ENCODE measurements around the gene KLF16.

Gene KLF16

DNA sequence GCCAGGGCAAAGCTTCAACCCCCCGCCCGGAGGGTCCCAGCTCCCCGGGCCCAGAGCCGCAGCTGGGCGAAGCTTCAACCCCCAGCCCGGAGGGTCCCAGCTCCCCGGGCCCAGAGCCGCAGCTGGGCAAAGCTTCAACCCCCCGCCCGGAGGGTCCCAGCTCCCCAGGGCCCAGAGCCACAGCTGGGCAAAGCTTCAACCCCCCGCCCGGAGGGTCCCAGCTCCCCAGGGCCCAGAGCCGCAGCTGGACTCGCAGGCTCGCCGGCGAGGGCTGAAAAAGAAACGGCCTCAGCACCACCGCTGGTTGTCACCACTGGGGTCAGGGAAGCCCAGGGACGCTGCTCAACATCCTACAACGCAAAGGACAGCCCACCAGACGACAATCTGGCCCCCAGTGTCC is 20.3 kb downstream of the KLF16 start:
- DNase-seq (ENCODE audit: low read depth in 2 of 2) = no peak

DNA sequence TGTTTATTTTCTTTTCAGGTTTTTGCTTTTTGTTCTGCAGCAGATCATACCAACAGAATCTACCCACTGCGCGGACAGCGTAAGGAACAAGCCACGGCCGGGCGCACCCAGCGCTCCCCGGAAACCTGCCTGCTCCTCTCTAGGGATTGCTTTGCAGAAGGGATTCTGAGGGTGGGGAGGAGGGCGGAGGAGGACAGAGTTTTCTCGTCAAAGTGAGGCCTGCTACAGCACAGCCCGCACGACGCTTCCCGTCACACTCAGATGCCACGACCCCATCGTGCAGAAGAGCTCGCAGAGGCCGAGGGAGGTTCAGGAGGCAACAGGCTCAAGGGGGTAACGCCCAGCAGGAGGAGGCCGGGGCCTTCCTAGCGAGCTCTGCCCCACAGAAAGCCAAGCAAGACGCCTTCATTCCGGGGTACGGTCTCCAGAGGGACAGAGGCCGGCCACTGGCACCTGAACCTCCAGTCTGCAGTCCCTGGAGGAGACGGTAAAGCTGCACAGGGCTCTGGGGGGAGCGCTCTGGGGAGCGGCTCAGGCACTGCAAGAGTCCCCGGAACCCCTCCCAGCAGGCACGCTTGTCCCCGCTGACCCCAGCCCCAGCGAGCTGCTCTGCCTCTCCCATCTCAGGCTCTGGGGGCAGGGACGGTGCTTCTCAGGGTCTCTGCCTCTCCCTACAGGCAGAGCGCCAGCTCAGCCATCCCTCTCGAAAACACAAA is 22.0 kb downstream of the KLF16 start:
- no peak for DNase-seq (ENCODE audit: low read depth in 2 of 2)

DNA sequence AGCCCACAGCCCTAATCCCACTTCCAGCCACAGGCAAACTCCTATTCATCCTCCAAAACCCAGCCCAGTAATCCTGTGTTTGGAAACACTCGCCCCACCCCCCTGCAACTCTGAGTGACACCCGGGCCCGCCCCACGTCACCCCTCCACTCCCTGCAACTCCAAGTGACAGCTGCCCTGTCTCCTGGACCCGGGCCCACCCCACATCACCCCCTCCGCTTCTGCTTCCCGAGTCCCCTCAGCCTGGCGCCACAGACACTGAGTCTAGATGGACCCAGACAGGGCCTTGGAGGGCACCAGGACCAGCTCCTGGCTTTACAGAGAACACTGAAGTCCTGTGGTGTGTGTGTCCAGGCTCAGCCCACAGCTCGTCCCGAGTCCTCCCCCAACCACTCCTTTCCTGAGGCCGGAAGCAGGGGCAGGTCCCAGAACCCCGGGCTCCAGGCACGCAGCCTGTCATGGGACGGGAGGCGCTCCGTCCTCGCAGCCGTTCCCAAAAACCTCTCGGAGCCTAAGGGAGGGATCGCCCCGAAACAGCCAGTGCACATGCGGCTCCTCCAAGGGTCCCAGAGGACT is 22.8 kb downstream of the KLF16 start:
- no peak for DNase-seq (ENCODE audit: low read depth in 2 of 2)

DNA sequence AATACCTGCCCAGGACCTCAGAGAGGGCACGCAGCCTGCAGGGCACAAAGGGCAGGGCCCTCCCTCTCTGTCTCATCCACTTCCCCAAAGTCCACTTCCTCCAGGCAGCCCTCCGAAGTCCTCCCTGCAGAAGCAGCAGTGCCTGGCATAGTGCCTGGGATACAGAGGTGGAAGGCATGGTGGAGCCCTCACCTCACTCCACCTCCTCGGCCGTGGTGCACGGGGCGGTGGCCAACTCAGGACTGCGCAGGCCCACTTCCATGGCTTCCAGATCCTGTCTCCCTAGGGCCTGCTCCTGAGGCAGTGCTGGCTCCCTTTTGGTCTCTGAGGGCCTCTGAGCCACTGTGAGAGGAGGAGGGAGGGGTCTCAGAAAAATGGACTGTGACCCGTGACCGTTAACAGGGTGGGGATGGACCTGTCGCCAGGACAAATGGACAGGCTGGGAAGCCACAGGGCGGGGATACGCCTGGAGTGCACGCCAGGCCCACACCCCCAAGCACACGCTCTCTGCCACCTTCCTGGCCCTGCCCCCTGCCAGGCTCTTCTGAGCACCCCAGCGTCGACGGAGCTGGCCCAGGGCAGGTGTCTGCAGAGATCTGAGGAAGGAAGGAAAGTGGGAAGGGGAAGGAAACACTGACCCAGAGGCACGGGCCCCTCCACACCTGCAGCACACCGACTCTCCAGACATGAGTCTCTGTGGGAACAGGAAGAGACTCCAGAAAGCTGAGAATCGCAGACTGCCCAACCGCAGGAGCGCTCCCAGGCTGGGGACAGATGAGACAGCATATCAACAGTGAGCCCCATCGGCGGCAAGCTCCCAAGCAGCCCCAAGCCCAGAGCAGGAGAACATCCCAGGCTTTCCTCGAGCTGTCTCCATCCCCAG is 23.5 kb downstream of the KLF16 start:
- DNase-seq (ENCODE audit: low read depth in 2 of 2) = no peak

DNA sequence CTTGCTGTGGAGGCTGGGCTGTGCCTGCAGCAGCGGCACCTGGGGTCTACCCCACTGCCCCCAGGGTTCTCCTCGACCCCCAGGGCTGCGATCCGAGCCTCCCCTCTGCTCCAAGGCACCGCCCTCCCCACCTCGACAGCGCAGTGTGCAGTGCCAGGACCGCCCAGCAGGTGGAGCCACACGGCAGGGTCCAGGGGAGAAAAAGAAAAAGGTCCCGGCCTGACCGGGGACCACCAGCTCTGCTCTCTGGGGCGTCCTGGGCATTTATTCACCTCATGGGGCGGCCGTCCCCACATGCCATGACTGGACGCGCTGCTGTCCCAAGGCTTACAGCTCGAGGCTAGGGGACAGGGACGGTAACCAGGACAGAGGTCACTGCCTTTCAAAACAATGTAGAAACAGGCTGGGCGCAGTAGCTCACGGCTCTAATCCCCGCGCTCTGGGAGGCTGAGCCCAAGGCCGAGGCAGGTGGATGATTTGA is 25.7 kb downstream of the KLF16 start:
- peak; percentile 49 to 55 for DNase-seq (ENCODE audit: low read depth in 2 of 2)

DNA sequence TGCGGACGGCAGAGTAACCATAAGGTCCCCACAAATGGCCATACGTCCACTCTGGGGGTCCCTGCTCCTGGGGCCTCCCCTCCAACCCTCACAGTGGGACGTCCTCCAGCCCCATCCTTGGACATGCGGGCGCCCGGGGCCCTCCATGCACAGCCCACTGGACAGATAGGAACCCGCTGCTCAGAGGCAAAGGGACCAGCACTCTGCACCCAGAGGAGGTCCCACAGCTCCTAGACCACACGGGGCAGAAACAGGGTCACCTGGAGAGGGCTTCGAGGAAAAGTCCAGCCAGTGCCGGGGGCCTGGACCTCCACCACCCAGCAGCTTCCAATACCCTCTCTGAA is 26.2 kb downstream of the KLF16 start:
- no peak for DNase-seq (ENCODE audit: low read depth in 2 of 2)

DNA sequence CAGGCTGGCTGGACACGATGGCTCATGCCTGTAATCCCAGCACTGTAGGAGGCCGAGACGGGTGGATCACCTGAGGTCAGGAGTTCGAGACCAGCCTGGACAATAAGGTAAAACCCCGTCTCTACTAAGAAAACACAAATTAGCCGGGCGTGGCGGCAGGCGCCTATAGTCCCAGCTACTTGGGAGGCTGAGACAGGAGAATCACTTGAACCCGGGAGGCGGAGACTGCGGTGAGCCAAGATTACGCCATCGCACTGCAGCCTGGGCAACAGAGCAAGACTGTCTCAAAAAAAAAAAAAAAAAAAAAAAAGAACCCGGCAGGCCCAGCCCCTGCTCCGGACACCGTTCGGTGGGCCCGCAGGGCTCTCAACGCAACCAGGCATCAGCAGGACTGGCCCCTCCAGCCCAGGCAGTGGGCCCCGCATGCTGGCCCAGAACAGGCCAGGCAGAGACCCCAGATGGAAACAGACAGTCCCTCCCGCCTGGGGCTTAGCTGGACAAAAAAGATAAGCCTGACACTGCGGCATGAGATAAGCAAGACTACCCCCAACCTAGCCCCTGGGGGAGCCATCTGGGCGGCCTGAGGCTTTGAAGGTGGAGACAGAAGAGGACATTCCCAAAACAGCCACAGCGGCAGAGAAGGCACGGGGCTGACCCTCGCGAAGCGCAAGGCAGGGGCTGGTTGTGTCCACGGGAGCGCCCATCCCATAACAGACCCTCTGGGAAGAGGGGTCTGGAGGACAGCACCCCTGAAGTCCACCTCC is 26.7 kb downstream of the KLF16 start:
- DNase-seq (ENCODE audit: low read depth in 2 of 2) = no peak

DNA sequence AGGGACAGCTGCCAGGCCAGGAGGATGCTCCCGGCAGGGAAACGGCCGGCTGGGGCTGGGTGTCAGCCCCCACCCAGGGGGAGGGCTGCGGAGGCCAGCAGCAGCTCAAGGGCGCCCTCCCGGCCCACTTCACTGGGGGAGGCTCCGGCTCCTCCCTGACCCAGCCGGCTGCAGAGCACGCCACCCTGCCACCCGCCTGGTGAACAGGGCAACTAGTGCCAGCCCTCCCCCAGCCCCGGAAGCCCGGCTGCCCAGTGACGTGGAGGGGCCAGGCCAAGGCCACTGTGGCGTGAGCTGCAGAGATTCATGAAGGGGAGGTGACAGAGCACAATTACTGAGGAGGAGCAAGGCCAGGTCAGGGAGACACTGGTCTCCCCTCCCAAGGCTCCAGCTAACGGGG is 29.8 kb downstream of the KLF16 start:
- no peak for DNase-seq (ENCODE audit: low read depth in 2 of 2)

DNA sequence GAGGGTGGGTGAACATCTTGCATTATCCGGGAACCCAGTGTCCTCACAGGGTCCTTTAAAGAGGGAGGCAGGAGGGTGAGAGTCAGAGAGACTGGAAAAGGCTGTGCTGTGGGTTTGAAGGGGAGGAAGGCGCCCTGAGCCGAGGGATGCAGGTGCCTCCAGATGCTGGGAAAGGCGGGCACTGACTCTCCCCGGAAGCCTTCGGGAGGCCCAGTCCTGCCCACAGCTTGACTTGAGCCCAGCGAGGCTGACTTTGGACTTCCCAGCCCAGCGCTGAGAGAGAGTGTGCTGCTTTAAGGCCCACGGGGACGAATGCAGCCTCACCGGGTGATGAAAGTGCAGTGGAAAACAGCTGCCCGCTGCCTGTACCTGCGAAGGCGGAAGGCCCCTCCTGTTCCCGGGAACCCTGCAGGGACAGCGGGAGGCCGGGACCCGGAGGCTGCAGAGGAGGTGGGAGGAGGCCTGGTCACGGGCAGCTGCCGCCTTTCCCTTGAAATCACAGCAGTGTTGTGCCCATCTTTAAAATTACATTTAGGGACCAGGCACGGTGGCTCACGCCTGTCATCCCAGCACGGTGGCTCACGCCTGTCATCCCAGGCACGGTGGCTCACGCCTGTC is 31.2 kb downstream of the KLF16 start:
- no peak for DNase-seq (ENCODE audit: low read depth in 2 of 2)

DNA sequence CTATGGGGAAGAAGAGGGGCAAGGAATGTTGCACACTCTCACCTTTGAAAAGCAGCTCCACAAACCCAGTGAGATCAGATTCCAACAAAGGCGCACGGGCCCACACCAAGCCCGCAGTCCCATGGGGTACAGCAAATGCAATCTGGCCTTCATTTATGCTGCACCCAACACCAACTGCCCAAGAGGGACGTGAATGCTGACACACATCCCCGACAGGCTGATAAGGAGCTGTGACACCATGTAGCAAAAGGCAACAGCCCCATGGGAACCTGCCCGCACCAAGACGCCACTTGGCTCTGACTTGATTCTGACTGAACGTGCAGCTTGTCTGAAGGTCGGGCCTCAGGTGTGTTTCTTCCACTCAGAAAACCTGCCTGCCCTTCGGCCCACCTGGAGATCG is 32.4 kb downstream of the KLF16 start:
- no peak for DNase-seq (ENCODE audit: low read depth in 2 of 2)

DNA sequence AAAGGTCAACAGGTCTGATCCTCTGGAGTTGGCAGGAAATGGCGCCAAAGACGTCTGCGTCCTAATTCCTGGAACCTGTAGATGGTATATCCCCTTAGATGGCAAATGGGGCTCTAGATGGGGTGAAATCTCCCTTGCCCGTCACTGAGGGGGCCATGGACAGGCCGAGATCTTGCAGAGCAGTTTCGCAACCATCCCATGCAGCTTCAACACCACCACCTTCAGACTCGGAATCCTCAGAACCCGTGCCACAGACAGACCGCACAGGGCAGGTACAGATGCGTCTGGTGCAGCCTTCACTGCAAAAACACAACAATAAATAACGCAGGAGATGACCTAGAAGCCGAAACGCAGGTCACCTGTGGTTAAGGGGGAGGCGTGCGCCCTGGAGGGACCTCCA is 32.8 kb downstream of the KLF16 start:
- no peak for DNase-seq (ENCODE audit: low read depth in 2 of 2)

DNA sequence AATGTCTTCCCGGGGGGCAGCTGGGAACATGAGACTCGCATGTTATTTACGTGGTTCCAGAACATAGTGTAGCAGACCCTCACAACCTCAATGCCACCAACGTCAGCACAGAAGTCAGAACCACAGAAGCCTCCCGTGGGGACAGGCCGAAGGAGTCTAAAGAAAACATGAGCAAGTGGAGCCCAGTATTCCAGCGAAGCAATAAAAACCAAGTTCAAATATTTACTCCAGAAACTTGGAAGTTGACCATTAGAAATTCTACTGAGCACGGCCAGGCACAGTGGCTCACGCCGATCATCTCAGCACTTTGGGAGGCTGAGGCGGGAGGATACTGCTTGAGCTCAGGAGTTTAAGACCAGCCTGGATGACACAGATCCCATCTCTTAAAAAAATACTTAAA is 33.4 kb downstream of the KLF16 start:
- no peak for DNase-seq (ENCODE audit: low read depth in 2 of 2)

DNA sequence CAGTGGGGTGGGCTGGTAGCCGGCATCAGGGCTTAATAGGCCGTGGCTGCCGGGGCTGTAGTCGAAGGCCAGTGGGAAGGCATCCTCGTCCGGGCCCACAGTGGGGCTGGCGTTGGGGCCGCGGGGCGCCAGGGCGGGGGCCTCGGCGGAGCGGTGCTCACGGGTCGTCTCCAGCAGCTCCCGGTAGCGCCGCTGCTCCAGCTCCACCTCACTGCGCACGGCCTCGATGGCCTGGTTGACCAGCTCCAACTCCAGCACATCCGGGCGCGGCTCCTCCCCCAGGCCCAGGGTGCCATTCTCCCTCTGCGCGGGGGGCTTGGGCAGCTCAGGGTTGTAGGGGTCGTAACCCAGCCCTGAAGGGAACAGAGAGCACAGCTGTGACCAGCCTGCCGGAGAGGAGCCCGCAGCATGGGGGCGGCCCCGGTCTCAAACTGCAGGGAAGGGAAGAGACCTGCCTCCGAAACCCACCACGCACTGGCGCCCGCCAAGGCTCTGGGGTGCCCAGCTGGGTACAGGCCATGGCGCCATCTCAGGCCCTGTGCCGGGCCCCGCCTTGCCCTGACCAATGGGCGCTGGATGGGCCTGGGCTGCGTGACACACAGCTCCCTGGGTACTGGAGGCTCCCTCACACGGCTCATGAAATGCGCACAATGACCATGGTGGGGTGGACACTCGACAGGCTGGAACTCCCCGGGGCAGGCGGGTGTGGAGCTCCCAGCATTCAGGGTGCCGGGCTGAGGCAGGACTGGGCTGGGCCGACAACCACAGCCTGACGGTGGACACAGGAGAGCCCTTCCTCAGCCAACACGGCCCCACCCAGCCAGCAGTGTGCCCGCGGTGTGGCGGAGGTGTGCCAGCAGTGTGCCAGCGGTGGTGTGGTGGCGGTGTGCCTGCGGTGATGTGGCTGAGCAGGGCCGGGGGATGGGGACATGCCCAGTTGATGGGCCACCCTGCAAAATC is 34.8 kb downstream of the KLF16 start:
- no peak for DNase-seq (ENCODE audit: low read depth in 2 of 2)

DNA sequence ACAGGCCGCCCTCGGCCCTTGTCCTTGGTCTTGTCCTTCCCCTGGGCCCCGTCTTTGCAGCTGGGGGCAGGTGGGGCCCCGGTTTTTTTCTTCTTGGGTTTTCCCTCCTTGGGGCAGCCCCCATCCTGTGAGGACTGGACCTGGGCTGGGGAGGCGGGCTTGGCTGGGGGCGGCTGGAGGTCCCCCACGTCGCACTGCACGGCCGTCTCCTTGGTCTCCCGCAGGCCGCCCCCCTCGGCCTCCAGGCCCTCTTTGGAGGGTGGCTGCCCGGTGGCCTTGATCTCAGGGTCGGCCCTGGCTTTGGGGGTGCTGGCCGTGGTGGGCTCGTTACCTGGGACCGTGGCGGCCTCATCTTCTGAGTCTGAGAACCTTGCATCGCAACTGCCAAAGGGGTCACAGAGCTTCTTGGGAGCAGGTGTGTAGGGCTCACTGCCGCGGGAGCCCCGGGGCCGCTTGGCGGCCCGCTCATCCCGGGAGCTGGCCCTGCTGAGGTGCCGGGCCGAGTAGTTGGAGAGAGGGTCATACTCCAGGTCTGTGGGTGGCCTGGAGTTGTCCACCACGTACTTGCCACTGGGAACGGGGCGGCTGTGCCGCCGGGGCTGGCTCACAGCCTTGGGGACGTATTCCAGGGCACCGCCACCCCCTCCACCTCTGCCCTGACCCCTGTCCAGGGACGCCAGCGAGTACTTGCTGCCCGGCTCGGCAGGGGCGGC is 35.7 kb downstream of the KLF16 start:
- no peak for DNase-seq (ENCODE audit: low read depth in 2 of 2)

DNA sequence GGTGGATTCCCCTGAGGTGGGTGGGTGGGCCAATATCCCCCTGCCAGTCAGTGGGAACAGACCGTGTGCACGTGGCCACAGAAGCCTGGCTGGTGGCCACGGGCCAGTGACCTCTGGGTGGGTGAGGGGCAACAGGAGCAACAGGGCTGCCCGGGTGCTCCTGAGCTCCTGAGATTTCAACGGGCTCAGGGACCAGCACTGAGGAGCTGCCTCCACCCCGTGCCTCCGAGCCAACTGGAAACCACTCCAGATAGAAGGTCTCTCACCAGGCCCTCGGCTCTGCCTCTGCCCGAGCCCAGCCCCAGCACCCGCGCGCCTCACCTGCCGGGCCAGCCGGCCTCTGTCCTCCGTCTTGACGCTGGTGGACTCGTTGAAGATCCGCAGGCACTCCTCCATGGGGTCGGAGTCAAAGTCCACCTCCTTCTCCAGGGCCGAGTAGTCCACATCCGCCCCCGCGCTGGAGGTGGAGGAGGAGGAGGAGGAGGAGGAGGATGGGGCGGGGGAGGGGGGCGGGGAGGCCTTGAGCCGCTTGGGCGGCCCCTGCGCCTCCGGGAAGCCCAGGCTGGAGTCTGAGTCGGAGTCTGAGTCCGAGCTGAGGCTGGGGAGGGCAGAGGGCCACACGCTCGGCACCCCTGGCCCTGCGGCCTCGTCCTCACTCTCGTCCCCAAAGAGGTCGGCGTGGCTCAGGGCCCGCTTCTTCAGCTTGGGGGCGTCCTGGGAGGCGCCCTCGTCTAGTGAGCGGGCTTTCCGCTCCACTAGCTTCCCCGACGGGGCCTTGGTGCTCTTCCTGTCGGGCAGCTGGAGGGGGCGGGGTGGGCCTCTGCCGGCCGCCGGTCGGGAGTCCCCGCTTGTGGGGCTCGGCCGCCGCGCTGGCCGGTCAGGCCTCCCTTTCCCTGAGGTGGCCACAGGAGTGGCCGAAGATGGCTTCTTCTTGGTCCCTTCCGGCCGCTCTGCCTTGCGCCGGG is 36.5 kb downstream of the KLF16 start:
- no peak for DNase-seq (ENCODE audit: low read depth in 2 of 2)

DNA sequence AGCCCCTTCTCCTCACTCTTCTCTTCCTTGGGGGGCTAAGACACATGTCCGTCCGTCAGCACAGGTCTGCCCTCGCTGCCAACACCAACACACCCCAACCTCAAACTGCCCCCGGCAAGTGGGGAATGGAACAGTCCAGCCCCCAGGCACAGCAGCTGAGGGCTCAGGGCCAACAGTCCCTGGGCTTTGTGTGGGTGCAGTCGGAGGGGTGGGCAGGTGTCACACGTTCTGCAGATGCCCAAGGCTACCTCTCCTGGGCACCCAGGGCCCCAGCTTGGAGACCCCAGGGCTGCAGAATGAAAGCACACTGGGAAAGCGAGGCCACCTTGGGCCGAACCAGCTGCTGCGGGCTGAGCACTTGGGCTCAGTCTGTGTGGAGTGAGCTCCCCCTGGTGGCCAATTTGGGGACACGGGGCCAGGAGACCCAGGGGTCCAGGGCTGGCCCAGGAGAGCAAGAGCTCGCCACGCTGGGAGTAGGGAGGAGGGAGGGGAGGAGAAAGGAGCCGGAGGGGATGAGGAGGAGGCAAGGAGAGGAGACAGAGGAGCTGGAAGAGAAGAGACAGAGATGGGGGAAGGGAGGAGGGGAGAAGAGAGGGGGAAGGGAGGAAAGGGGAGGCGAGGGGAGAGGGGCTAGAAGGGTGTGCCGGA is 37.3 kb downstream of the KLF16 start:
- peak; percentile 61 to 66 for DNase-seq (ENCODE audit: low read depth in 2 of 2)

DNA sequence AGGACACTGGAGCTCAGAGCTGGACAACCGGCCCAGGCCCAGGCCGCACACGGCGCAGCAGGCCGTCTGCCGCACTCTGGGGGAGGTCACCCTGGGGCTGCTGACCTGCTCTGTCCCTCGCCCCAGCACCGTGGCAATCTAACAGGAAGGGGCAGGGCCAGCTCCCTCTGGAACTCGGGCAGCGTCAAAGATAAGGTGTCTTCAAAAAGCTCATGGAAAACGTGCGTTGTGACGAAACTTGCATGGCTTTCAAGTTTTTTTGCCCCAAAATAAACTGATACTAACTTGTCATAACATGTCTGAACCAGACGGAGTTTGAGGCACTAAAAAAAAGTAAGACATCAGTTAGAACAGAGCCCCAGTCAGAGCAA is 39.1 kb downstream of the KLF16 start:
- no peak for DNase-seq (ENCODE audit: low read depth in 2 of 2)

DNA sequence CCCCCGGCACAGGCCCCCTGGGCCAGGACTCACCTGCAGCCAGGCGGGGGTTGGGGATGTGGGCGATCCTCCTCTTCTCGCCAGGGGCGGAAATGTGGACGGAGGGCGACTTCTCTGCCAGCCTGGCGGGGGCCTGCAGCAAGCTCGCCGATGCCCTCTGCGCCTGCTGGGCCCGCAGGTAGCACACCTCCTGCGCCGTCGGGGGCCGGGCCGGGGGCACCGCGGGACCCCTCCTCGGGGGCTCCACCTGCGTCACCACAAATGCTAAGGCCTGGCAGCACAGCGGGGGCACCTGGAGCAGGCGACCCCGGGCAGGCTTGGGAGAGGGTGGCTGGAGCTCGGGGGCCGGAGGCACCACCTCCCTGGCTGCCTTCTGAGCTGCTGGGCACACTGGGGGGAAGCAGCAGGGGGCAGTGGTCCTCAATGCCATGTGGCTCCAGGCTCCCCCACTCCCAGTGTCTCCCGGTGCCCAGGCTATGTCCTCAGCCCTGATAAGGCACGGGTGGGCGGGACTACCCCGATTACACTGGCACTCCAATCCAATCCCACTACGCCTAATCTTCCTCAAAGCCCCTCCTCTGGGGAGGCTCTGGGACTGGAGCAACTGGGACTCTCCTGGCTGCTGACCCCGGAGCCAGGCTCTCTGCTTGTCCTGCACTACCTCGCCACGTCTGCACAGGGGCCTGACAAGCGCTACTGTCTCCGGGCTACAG is 39.7 kb downstream of the KLF16 start:
- no peak for DNase-seq (ENCODE audit: low read depth in 2 of 2)

Data from stimulated activated CD8-positive, alpha-beta memory T cell treated with anti-CD3 and anti-CD28 coated beads, Interleukin-2, amount 100 ng/mL, for 48 hours (primary cell).